Measurements from ENCODE around the gene ZNF330. TPM values are rescaled to one million over a fixed set of nuclear protein-coding genes. Genes with fewer than 3 reads are reported as not detected.

The ZNF330 gene
- polyA plus RNA-seq, 1 experiment: 19.8 TPM

- TF ChIP-seq, protein P1, sequence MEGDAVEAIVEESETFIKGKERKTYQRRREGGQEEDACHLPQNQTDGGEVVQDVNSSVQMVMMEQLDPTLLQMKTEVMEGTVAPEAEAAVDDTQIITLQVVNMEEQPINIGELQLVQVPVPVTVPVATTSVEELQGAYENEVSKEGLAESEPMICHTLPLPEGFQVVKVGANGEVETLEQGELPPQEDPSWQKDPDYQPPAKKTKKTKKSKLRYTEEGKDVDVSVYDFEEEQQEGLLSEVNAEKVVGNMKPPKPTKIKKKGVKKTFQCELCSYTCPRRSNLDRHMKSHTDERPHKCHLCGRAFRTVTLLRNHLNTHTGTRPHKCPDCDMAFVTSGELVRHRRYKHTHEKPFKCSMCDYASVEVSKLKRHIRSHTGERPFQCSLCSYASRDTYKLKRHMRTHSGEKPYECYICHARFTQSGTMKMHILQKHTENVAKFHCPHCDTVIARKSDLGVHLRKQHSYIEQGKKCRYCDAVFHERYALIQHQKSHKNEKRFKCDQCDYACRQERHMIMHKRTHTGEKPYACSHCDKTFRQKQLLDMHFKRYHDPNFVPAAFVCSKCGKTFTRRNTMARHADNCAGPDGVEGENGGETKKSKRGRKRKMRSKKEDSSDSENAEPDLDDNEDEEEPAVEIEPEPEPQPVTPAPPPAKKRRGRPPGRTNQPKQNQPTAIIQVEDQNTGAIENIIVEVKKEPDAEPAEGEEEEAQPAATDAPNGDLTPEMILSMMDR (IDR thresholded peaks at IDR 0.05; ENCODE audit: insufficient read depth, low read depth, low read length): no peak
- no peak for DNase-seq (ENCODE audit: low read depth)
- H3K4me3 ChIP-seq (ENCODE audit: low read depth, low read length): no peak overlapping the region
- ChIA-PET CTCF (no interaction called here), POLR2A (no interaction called here)
- no peaks in the 10 kb centered on the region for H3K27me3 ChIP-seq (ENCODE audit: control insufficient read depth, insufficient read depth, low read length)
- H3K36me3 ChIP-seq (ENCODE audit: control insufficient read depth, insufficient read depth, low read length): no peaks in the 10 kb centered on the region
Measured at GRCh38 chr4:141283152-141283551, 62.5 kb downstream of the ZNF330 start.

DNA sequence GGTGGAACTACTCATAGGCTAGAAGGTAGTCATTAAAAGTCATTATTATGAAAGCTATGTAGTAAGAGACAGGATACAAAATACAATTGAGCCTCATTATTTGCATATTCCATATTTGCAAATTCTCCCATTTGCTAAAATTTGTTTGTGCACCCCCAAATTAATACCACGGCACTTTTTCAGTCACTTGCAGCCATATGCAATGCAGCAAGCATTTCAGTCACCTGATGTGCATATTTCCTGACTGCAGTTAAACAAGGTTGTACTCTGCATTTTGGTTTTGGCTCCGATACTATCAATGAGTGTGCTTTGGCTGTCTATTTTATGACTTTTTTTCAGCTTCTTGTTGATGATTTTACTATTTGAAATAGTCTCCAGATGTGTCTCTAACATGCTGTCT, 62.9 kb downstream of the ZNF330 start:
- TF ChIP-seq, protein P1 (IDR thresholded peaks at IDR 0.05; ENCODE audit: insufficient read depth, low read depth, low read length): no peak
- CTCF ChIA-PET: no interaction called here
- H3K36me3 ChIP-seq (ENCODE audit: control insufficient read depth, insufficient read depth, low read length): no peaks in the 10 kb centered on the region
- POLR2A ChIA-PET: no interaction called here
- DNase-seq (ENCODE audit: low read depth): no peak
- no peak overlapping the region for H3K4me3 ChIP-seq (ENCODE audit: low read depth, low read length)
- no peaks in the 10 kb centered on the region for H3K27me3 ChIP-seq (ENCODE audit: control insufficient read depth, insufficient read depth, low read length)

Other genes starting within 250 kb of the ZNF330 start
- gene RNF150, start 87.4 kb upstream of the ZNF330 start, polyA plus RNA-seq (2011; rRNA removed): 39.4 and 47.7 TPM in 2 replicates